Mammary epithelial cell (primary cell): ENCODE results near the gene PM20D1.

Source experiments
- EZH2 ChIP-seq: IDR thresholded peaks from 2 replicates; pipeline ENCODE4 v1.6.1; 2012; ENCODE audit warnings: low read length, inconsistent platforms, borderline replicate concordance
- TF ChIP-seq, protein P1 (sequence below), 2 donors: IDR thresholded peaks in 1 of 2; conservative IDR thresholded peaks in 1 of 2; 2 replicates each; pipeline ENCODE4 v1.5.1; 2011 to 2012; ENCODE audit warnings: inconsistent platforms in 2 of 2, low read length in 2 of 2, mild to moderate bottlenecking in 2 of 2, control low read depth in 1 of 2, low read depth in 1 of 2; ENCODE audit not compliant: insufficient read depth in 1 of 2; ENCODE audit errors: extremely low read depth in 1 of 2

DNA sequence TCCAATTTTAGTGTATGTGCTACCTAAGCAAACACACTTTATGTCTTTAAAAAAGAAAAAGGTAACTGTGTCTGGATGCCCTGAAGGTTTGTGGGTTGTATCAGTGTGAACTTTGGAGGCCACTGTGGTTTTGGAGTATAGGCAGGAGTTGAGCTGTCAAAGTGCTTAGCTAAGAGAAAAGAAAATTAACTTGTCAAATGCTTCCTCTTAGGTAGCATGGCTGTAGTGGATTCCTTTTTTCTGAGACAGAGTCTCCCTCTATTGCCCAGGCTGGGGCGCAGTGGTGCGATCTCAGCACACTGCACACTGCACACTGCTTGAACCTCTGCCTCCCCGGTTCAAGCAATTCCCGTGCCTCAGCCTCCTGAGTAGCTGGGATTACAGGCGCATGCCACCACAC lies 25.8 kb downstream of the PM20D1 start:
- TF ChIP-seq, protein P1, sequence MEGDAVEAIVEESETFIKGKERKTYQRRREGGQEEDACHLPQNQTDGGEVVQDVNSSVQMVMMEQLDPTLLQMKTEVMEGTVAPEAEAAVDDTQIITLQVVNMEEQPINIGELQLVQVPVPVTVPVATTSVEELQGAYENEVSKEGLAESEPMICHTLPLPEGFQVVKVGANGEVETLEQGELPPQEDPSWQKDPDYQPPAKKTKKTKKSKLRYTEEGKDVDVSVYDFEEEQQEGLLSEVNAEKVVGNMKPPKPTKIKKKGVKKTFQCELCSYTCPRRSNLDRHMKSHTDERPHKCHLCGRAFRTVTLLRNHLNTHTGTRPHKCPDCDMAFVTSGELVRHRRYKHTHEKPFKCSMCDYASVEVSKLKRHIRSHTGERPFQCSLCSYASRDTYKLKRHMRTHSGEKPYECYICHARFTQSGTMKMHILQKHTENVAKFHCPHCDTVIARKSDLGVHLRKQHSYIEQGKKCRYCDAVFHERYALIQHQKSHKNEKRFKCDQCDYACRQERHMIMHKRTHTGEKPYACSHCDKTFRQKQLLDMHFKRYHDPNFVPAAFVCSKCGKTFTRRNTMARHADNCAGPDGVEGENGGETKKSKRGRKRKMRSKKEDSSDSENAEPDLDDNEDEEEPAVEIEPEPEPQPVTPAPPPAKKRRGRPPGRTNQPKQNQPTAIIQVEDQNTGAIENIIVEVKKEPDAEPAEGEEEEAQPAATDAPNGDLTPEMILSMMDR (conservative IDR thresholded peaks at IDR 0.05 in 1 of 2, IDR thresholded peaks at IDR 0.05 in 1 of 2; ENCODE audit: extremely low read depth in 1 of 2, insufficient read depth in 1 of 2, low read depth in 1 of 2, low read length in 2 of 2) = no peak
- TF ChIP-seq EZH2 = no peak
